Stimulated activated CD8-positive, alpha-beta memory T cell treated with anti-CD3 and anti-CD28 coated beads, Interleukin-15, amount 100 ng/mL, for 1 hour (primary cell): ENCODE measurements around the gene PIK3R3.

Source experiments
- DNase-seq: peaks from one replicate; pipeline ENCODE4 v3.0.0-alpha.2; 2020; ENCODE audit warnings: low read depth

PIK3R3 gene

DNA sequence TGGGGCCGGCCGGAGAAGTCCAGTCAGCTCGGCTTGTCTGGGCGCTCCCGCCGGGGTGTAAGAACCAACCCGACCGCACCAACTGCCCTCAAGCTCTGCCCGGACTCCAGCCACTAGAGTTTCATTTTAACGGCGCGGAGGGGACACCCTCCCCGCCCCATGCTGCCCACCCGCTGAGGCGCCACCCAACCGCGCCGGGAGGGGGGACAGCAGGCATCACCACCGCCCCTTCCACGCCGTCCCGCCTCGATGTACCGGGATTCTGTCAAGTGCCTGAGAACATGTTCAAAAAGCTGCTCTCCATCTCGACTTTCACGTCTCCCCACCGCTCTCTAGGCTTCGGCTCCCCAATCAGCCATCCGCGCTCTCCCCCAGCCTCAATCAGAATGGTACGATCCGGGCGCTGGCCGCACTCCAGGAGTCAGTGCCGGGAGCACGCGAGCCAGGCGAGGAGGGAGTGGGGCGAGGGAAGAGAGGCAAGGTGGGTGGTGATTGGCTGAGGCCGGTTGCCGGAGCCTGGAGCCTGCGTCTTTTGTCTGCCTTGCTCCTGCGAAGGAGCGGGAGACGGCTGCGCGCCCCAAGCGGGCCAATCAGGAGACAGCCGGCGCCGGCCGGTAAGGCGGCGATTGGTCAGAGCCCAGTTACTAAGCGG lies at the start of gene PIK3R3:
TSS of gene PIK3R3 (minus strand) at position 101 of the 652 bp plus-strand sequence. CDS start 677 bp downstream, outside the sequence.
- DNase-seq = peak; percentile 49

GRCh38 chr1:46181343-46182260 lies 49.2 kb upstream of the PIK3R3 start:
- DNase-seq = no peak

DNA sequence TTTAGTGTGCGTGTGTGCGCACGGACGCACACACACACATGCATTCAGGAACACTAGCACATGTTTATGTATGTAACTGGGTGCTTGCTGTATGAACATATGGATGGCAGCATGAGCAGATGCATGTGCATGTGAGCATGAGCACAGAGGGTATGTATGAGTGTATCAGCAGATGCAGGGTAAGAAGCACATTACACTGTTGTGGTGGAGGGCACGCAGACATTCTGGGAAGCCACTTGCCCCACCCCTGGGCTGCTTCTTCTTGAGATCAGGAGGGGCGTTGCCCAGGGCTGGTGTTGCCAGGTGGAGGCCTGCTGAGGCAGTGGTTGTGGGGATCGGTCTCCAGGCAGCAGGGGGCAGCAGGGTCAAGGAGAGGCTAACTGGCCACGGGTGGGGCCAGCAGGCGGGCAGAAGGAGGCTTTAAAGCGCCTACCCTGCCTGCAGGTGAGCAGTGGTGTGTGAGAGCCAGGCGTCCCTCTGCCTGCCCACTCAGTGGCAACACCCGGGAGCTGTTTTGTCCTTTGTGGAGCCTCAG lies 47.7 kb upstream of the PIK3R3 start:
- no peak for DNase-seq

DNA sequence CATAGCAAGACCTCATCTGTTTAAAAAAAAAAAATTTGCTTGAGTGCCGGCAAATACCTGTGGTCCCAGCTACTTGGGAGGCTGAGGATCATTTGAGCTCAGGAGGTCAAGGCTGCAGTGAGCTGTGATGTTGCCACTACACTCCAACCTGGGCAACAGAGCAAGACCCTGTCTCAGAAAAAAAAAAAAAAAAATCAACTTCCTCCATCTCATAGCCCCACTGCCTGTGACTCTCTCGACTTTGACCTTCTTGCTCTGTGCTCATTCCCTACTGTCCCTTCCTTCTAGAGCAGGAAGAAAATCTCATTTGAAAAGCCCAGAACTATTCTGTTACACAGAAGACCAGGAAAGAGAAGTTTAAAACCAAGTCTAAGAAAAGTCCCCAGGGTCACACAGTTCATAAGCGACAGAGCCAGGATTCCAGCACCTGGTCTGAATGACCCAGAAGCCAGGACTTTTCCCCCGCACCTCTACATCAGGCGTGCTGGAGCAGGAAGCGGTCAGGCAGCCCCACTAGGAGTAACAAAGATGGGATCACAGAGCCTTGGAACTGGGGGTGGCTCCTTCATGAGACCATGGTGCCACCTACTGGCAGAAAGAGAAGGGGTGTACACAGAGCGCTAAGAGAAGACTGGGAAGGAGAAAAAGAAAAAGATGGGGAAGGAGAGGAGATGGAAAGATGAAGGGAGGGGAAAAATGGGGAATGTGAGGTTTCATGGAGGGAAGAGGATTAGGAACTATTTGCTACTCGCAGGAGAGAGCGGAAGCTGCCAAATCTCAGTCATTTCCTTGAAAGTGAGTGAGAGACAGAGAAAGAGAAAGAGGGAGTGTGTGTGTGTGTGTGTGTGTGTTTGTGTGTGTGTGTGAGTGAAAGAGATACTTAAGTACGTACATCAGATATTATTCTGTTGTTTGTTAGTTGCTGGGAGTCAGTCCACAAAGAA lies 47.0 kb upstream of the PIK3R3 start:
- peak; percentile 49 for DNase-seq

DNA sequence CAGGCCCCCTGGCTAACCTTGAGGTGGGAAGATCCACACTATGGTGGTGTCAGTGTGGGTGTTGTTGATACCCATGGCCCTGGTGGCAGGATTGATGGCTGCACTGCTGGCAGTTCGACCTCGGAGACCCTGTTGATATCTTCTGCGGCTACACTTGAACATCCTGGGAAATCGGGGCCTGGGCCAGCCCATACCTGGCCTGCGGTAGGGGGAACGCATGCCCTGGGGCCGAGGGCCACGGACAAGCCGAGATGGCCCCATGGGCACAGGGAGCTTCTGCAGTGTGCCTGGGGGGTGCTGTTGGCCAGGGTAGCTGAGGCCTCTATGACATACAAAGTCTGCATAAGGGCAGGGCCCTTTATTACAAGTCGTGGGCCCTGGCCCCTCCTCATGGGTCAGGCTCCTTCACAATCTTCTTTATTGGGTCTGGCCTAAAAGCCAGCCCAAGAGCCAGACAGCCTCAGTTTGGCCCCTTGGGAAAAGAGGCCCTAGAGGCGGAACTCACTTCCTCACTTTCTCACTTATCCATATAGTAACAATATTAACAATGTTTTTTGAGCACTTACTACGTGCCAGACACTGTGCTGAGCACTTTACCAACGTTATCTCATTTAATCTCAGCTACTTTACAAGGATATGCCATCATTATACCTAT lies 43.9 kb upstream of the PIK3R3 start, which contains the start of gene P3R3URF:
TSS of gene P3R3URF (minus strand) at position 278 of the 655 bp plus-strand sequence. CDS start at position 261, 17 bp downstream.
- no peak for DNase-seq

DNA sequence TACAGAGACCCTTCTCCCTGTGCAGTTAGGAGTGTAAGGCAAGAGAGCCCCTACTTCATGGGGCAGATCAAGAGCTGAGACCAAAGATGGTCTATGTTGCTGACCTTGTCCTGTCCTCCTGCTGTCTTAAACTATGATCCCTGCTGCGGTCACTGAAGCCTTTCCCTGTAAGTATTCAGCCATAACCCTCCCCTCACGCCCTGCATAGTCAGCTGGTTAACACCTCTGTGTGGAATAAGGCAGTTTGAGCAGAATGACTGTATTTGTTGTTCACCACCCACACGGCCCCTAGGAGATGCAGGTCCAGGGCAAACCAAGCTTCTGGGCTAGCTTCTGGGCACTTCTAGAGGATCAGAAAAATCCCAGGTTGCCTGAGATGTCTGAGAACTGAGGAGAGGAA lies 42.8 kb upstream of the PIK3R3 start:
- no peak for DNase-seq

GRCh38 chr1:46174448-46175231 lies 42.2 kb upstream of the PIK3R3 start, which contains the start of gene TSPAN1:
Gene TSPAN1, plus strand, starts transcription at chr1:46175087. Its CDS starts 6,021 bp downstream, at chr1:46181108.
- DNase-seq = no peak

DNA sequence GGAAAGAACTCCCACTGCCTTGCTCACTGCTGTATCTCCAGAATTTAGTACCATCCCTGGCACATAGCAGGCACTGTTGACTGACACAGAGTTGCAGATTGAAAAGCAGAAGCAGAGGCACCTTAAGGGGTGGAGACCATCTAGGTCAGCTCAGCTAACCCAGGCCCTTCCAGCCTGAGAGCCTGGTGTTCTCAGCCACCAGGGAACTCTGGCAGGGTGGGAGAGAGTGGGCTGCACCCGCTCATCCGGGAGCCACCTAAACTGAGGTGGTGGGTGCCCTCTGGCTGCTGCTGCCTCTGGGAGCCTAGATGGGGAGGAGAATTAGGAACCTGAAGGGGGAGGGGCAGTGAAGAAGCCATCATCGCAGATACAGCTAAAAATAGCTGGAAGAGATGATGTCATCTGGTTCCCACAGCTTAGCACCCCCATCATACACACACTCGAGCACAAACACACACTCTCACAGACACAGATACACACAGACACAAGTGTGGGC lies 41.0 kb upstream of the PIK3R3 start:
- DNase-seq = no peak

DNA sequence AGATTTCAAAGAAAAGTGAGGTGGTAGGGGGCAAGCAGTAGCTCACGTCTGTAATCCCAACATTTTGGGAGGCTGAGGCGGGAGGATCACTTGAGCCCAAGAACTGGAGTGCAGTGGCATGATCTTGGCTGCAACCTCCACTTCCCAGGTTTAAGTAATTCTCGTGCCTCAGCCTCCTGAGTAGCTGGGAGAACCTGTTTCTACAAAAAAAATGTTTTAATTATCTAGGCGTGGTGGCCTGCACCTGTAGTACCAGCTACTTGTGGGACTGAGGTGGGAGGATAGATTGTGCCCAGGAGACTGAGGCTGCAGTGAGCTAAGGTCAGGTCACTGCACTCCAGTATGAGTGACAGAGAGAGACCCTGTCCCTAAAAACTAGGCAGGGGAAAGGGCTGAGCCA lies 39.9 kb upstream of the PIK3R3 start:
- DNase-seq = no peak

- no peak for DNase-seq
Observed at GRCh38 chr1:46171871-46172270, 39.4 kb upstream of the PIK3R3 start.

- no peak for DNase-seq
Observed at GRCh38 chr1:46171351-46171750, 38.9 kb upstream of the PIK3R3 start.

DNA sequence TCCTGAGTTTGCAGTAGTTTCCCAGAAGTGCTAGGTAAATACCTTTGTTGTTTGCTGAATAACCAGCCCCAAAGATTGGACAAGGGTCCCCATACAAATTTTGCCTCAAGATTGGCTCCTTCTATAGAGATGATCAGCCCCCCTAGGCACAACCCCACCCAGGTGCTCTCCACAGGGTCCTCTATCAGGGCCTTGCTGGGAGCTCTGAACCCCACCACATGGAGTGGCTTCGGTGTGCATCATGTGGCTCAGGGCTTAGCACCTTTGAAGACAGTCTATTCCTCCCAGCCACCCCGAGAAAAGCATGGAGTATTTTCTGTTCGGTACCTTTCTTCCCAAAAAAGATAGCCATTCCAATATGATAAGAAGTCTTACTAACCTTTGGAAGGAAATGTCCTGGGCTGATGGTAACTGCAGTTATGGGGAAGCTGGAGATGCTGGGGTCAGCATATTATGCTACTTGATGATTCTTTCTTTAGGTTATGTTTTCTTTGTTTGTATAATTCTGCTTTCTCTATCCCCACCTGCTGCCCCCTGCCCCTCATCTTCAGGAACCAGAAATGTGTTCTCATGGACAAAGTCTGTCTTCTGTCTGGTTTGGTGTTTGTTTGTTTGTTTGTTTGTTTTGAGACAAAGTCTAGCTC lies 37.5 kb upstream of the PIK3R3 start:
- DNase-seq = no peak

DNA sequence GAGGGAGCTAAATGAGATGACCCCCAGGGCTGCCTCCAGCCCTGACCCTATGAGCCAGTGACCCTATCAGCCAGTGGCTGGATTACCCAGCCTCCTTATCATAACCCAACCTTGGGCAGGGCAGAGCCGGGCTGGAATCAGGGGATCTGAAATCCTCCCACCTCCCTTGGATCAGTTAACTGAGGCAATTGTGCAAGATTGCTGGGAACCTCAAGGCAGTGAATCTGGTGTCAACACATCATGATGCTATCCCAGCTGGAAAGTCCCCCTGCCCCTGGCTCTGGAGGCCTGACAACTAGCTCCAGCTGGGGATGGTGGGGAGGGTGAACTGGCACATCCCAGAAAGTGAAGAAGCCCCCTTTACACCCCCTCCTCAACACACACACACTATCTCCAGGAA lies 36.0 kb upstream of the PIK3R3 start:
- DNase-seq = no peak

DNA sequence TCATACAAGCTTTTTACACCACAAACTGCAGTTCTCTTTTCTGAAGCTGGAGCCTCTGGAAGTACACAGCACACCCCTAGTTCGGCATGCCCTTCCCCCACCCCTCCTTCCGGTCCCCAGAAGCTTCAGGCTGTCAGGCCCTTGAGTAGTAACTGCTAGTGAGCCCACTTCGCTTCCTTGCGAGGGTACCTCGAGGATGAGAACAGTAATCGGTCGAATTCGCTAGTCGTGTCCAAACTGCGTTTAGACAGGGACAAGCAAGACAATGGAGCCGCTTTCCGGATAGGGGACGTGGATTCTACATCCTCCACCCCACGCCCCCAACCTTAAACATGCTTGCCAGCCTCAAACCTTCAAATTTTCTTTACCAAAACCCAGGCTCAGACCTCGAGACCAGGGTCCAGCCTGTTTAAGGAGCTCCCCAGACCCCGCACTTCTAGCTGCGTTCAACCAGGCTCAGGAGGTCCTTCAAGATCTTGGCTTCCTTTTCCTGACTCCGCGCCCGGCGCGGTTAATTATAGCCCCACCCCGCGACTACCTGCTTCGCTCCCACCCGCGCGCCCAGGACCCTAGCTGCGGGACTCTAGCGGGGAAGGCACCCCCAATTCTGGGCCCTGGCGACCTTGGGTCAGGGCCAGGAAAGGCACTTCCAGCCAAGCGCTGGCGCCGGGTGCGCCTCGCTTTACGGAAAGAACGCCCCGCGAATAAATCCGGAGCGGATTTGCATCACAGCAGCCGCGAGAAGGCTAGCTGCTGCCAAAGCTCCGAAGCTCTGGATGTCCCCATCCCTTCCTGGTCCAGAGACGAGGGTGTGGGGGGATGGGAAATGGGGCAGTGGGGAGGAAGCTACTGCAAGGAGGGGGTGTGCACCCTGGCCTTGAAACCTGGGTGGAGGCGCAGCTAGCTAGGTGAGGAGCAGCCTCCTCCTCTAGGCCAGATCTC lies 34.4 kb upstream of the PIK3R3 start:
- peak; percentile 17 for DNase-seq

DNA sequence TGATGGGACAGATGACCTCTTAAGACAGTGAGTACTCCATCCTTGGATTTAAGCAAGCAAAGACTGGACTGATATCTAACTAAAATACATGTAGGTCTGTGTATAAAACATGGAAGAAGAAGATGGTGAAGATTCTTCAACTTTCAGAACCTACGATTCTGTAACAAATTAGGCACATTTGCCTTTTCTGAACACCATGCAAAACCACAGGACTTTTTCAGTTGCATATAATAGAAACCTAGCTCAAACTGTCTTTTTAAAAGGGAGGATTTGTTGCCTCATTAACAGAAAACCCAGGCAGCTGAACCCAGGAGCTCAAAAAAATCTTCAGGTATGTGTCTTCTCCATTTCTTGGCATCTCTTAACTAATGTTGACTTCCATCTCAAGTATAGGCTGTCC lies 27.8 kb upstream of the PIK3R3 start:
- DNase-seq = no peak

DNA sequence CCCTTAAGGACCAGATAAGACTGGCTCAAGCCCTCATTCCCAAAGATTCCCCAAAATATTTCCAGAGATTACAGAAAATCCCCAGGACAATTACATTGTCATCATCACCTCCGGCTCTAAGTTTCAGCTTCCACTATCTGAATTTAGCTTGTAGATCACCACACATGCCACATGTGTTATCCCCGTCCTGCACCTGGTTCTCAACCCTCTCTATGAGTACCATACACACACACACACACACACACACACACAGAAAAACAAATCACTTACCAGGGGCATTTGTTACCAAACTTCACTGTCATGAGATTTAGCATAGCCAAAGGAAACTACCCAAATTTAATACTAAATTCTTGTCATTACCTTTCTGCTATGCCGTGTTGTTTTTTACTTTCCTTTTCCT lies 27.1 kb upstream of the PIK3R3 start:
- DNase-seq = no peak

- no peak for DNase-seq
Observed at GRCh38 chr1:46158312-46159281, 26.2 kb upstream of the PIK3R3 start.
